ENCODE results near the gene ETHE1.

DNA sequence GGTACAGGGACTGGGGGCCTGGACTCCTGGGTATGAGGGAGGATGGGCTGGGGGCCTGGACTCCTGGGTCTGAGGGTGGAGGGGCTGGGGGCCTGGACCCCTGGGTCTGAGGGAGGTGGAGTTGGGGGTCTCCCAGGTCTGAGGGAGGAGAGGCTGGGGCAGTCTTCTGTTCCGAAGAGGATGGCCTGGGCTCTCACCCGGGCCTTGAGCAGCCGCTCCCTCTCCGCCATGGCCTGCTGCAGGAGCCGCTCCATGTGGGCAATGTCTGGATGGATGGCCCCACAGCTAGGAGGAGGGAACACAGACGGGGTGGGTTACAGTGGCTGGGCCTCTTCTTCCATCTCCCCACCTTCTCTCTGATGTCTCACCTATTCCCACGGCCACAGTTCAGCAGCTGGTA is 40.6 kb downstream of the ETHE1 start:
- TF ChIP-seq CTCF (IDR thresholded peaks at IDR 0.05) (no peak), POLR2A (IDR thresholded peaks at IDR 0.05) (no peak), POLR2AphosphoS5 (IDR thresholded peaks at IDR 0.05) (no peak), EP300 (IDR thresholded peaks at IDR 0.05) (no peak)
